ENCODE measurements around the gene RPTOR.
A peak's percentile ranks its signal among the peaks of the same experiment; 100 is the strongest.

Gene RPTOR

DNA sequence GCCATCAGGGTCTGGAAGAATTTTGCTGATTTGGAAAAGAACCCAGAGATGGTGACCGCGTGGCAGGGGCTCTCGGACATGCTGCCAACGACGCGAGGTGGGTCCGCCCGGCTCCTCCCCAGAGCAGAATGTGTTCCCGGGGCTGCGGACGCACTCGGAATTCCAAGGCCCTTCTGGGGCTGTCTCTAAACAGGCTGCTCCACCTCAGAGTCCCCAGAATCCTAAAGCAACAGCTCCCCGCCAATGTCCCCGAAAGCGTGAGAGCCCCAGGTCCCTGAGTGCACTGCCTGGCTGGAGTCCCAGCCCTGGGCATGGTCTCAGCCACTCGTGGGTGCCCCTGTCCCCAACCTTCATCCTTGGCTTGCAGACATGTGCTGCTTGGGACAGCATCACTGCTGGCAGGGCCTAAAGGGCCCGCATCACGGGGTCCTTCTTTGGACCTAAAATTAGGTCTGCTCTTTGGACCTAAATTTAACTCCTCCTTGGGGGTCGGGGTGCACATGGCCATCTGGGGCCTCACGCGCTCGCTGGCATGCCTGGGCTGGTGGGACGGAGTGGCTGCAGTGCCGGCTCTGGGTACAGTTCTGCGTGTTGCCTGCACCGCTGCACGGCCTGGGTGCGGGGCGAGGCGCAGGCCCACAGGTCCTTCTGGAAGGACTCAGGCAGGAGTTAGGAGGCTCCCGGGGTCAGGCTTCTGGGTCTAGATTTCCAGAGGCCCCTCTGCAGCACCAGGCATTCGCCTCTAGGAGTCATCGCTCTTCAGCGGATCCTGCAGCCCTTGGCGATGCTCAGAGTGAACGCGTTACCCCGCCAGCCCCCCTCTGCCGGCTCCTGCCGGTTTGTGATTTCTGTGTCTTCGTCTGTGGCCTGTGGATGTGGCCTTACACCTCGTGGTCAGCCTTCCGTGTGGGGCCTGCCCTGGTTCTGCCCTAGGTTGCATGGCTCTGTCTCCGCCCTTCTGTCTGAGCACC lies 405.1 kb downstream of the RPTOR start:
- no peak overlapping the region for H2AFZ ChIP-seq (ENCODE audit: low read length)
- no peak overlapping the region for H3K4me2 ChIP-seq (ENCODE audit: insufficient read depth, low read length, poor library complexity, severe bottlenecking)
- H3K9ac ChIP-seq (ENCODE audit: low read depth, low read length, poor library complexity), result peak overlapping the region; percentile 44
- H2BK120ac ChIP-seq (ENCODE audit: low read depth, low read length), result peak overlapping the region; percentile 47
- peak overlapping the region; percentile 70 for H2AK5ac ChIP-seq (ENCODE audit: low read depth, low read length)
- H4K8ac ChIP-seq (ENCODE audit: low read depth, low read length), result no peak overlapping the region
- no CpG with 5 or more reads among the region's 44 CpGs for WGBS, 2 donors (ENCODE audit: extremely low coverage in 2 of 2, insufficient read length in 2 of 2, insufficient replicate concordance in 1 of 2)
- no peaks in the 10 kb centered on the region for H3K4me1 ChIP-seq (ENCODE audit: control insufficient read depth in 2 of 2, insufficient read depth in 1 of 2, low read depth in 1 of 2, low read length in 2 of 2)
- peaks cover 5% of the 10 kb centered on the region for H3K79me1 ChIP-seq (ENCODE audit: low read depth, low read length)
- H3K36me3 ChIP-seq (replicated peaks in 1 of 2; ENCODE audit: control insufficient read depth in 2 of 2, insufficient read depth in 2 of 2, low read length in 2 of 2), result peaks cover 14 to 54% of the 10 kb centered on the region in 2 donors
- no peak overlapping the region for H3K27ac ChIP-seq (replicated peaks; ENCODE audit: low read length)
- peak overlapping the region; percentile 24 for H2BK5ac ChIP-seq (ENCODE audit: low read length)
- H3K27me3 ChIP-seq (ENCODE audit: control insufficient read depth in 3 of 3, insufficient read depth in 3 of 3, low read depth in 1 of 3, low read length in 3 of 3), result no peaks in the 10 kb centered on the region
- H3K23ac ChIP-seq (ENCODE audit: low read depth, low read length, poor library complexity), result peak overlapping the region; percentile 73
- no peak overlapping the region for H3K18ac ChIP-seq (ENCODE audit: low read length)
- peak overlapping the region; percentile 11 for H3K4ac ChIP-seq (ENCODE audit: low read length)
- no peak overlapping the region for H2BK15ac ChIP-seq (ENCODE audit: low read length)
- peak overlapping the region; percentile 82 for H3K14ac ChIP-seq (ENCODE audit: low read length)
- H3K9me3 ChIP-seq (replicated peaks in 1 of 2; ENCODE audit: control insufficient read depth in 2 of 2, insufficient read depth in 1 of 2, low read depth in 1 of 2, low read length in 2 of 2), result peaks cover 2 to 9% of the 10 kb centered on the region in 2 donors
- H2BK12ac ChIP-seq (ENCODE audit: low read length), result peak overlapping the region; percentile 22
- DNase-seq (ENCODE audit: low spot score), result no peak
- no peak overlapping the region for H3K4me3 ChIP-seq (ENCODE audit: low read length in 2 of 2)
- no peak overlapping the region for H4K91ac ChIP-seq (ENCODE audit: low read depth, low read length, poor library complexity)

DNA sequence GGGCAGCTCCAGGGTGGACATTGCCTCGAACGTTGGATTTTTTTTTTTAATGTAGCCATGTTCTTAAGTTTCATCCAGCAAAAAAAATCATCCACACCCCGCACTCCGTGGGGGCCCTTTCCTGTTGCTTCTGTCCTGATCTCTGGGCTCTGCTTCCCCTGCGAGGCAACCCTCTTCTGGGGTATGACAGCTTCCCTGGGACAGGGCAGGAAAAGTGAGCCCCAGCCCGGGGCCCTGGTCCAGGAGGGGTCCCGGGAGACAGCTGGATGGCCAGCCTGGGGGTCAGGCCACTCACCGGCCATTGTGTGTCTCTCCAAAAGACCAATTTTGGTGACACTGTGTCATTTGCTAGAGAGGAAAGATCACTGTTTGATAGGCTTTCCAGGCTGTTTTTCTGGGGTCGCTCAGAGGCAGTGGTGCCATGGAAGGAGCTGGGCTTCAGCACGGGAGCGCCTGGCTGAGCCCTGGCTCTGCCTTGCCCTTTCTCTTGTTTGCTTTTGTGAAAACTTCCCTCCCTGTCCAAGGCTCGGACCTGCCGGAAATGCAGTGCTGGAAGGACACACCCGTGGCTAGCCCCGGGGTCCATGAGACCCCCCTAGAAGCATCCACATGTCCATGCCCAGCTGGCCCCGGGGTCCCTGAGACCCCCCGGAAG lies 406.0 kb downstream of the RPTOR start:
- no peaks in the 10 kb centered on the region for H3K4me1 ChIP-seq (ENCODE audit: control insufficient read depth in 2 of 2, insufficient read depth in 1 of 2, low read depth in 1 of 2, low read length in 2 of 2)
- no peak overlapping the region for H3K4me3 ChIP-seq (ENCODE audit: low read length in 2 of 2)
- no peaks in the 10 kb centered on the region for H3K27me3 ChIP-seq (ENCODE audit: control insufficient read depth in 3 of 3, insufficient read depth in 3 of 3, low read depth in 1 of 3, low read length in 3 of 3)
- no peak overlapping the region for H3K18ac ChIP-seq (ENCODE audit: low read length)
- no peak overlapping the region for H4K91ac ChIP-seq (ENCODE audit: low read depth, low read length, poor library complexity)
- H3K9ac ChIP-seq (ENCODE audit: low read depth, low read length, poor library complexity), result no peak overlapping the region
- H2BK15ac ChIP-seq (ENCODE audit: low read length), result no peak overlapping the region
- H3K4me2 ChIP-seq (ENCODE audit: insufficient read depth, low read length, poor library complexity, severe bottlenecking), result no peak overlapping the region
- H2AK5ac ChIP-seq (ENCODE audit: low read depth, low read length), result no peak overlapping the region
- DNase-seq (ENCODE audit: low spot score), result no peak
- no peak overlapping the region for H2BK120ac ChIP-seq (ENCODE audit: low read depth, low read length)
- no CpG with 5 or more reads among the region's 17 CpGs for WGBS, 2 donors (ENCODE audit: extremely low coverage in 2 of 2, insufficient read length in 2 of 2, insufficient replicate concordance in 1 of 2)
- H2BK12ac ChIP-seq (ENCODE audit: low read length), result no peak overlapping the region
- H3K23ac ChIP-seq (ENCODE audit: low read depth, low read length, poor library complexity), result no peak overlapping the region
- H3K27ac ChIP-seq (replicated peaks; ENCODE audit: low read length), result no peak overlapping the region
- no peak overlapping the region for H4K8ac ChIP-seq (ENCODE audit: low read depth, low read length)
- no peak overlapping the region for H2AFZ ChIP-seq (ENCODE audit: low read length)
- peak overlapping the region; percentile 71 for H2BK5ac ChIP-seq (ENCODE audit: low read length)
- peaks cover 16 to 57% of the 10 kb centered on the region in 2 donors for H3K36me3 ChIP-seq (replicated peaks in 1 of 2; ENCODE audit: control insufficient read depth in 2 of 2, insufficient read depth in 2 of 2, low read length in 2 of 2)
- H3K14ac ChIP-seq (ENCODE audit: low read length), result no peak overlapping the region
- H3K9me3 ChIP-seq (replicated peaks in 1 of 2; ENCODE audit: control insufficient read depth in 2 of 2, insufficient read depth in 1 of 2, low read depth in 1 of 2, low read length in 2 of 2), result peaks cover 5 to 12% of the 10 kb centered on the region in 2 donors
- H3K4ac ChIP-seq (ENCODE audit: low read length), result no peak overlapping the region
- H3K79me1 ChIP-seq (ENCODE audit: low read depth, low read length), result peaks cover 5% of the 10 kb centered on the region

DNA sequence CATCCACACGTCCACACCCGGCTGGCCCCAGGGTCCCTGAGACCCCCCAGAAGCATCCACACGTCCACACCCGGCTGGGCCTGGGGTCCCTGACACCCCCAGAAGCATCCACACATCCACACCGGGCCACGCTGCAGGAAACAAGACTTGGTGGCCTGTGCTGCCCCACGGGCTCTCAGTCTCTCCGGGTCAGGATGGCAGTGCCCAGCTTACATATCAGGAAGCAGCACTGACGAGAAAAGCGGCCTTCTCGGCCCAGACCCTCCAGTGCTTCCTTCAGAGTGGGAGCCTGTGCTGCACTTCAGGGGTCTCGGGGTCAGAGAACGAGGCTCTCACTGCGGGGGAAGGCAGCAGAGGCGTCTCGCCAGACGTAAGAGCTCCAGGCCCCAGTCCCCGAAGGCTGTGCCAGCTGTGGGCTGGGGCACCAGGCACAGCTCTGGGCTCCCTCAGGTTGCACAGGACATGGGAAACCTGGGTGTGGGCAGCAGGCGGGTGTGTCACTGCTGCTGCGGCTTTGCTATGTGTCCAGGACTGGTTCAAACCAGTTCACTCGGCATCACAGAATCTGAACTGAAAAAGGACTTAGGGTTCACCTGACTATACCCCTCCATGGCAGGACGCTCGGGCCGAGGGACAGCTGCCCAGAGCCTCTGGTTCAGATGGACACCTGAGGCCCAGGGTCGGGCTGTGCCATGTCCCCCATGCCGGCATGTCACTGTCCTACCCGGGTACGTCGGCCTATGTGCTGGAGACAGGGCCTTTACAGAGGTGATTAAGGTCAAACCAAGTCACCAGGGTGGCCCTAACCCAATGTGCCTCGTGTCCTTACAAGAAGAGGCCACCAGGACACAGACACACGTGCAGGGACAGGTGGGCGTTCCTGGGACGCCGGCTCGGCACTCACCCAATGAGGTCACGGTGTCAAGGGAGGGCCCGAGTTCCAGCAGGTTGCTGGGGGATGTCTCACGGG lies 406.8 kb downstream of the RPTOR start:
- H3K9ac ChIP-seq (ENCODE audit: low read depth, low read length, poor library complexity), result no peak overlapping the region
- H2AFZ ChIP-seq (ENCODE audit: low read length), result no peak overlapping the region
- H3K27me3 ChIP-seq (ENCODE audit: control insufficient read depth in 3 of 3, insufficient read depth in 3 of 3, low read depth in 1 of 3, low read length in 3 of 3), result no peaks in the 10 kb centered on the region
- H3K4ac ChIP-seq (ENCODE audit: low read length), result no peak overlapping the region
- H4K91ac ChIP-seq (ENCODE audit: low read depth, low read length, poor library complexity), result no peak overlapping the region
- no peak overlapping the region for H2BK12ac ChIP-seq (ENCODE audit: low read length)
- H3K36me3 ChIP-seq (replicated peaks in 1 of 2; ENCODE audit: control insufficient read depth in 2 of 2, insufficient read depth in 2 of 2, low read length in 2 of 2), result peaks cover 8 to 48% of the 10 kb centered on the region in 2 donors
- H2BK15ac ChIP-seq (ENCODE audit: low read length), result no peak overlapping the region
- H2BK5ac ChIP-seq (ENCODE audit: low read length), result peak overlapping the region; percentile 71
- DNase-seq (ENCODE audit: low spot score), result no peak
- peaks cover 0 to 2% of the 10 kb centered on the region in 2 donors for H3K4me1 ChIP-seq (ENCODE audit: control insufficient read depth in 2 of 2, insufficient read depth in 1 of 2, low read depth in 1 of 2, low read length in 2 of 2)
- H3K18ac ChIP-seq (ENCODE audit: low read length), result no peak overlapping the region
- no peak overlapping the region for H3K14ac ChIP-seq (ENCODE audit: low read length)
- H3K79me1 ChIP-seq (ENCODE audit: low read depth, low read length), result peaks cover 3% of the 10 kb centered on the region
- H3K27ac ChIP-seq (replicated peaks; ENCODE audit: low read length), result no peak overlapping the region
- H3K23ac ChIP-seq (ENCODE audit: low read depth, low read length, poor library complexity), result peak overlapping the region; percentile 77
- H3K9me3 ChIP-seq (replicated peaks in 1 of 2; ENCODE audit: control insufficient read depth in 2 of 2, insufficient read depth in 1 of 2, low read depth in 1 of 2, low read length in 2 of 2), result peaks cover 3 to 7% of the 10 kb centered on the region in 2 donors
- H2AK5ac ChIP-seq (ENCODE audit: low read depth, low read length), result no peak overlapping the region
- H2BK120ac ChIP-seq (ENCODE audit: low read depth, low read length), result no peak overlapping the region
- H3K4me2 ChIP-seq (ENCODE audit: insufficient read depth, low read length, poor library complexity, severe bottlenecking), result no peak overlapping the region
- H4K8ac ChIP-seq (ENCODE audit: low read depth, low read length), result no peak overlapping the region
- no CpG with 5 or more reads among the region's 38 CpGs for WGBS, 2 donors (ENCODE audit: extremely low coverage in 2 of 2, insufficient read length in 2 of 2, insufficient replicate concordance in 1 of 2)
- no peak overlapping the region for H3K4me3 ChIP-seq (ENCODE audit: low read length in 2 of 2)

Data from neuronal stem cell (in vitro differentiated cells).